Placental pericyte (primary cell): ENCODE results near the gene TREML1. TPM values are rescaled to one million over a fixed set of nuclear protein-coding genes. Genes with fewer than 3 reads are reported as not detected.

Source experiments
- total RNA-seq: library from RNA; depleted of rRNA; stranded (reverse); fragments of >200 nt; gene quantifications from 2 replicates; pipeline ENCODE4 v1.2.3, GENCODE V29; 2012

TREML1 gene
- total RNA-seq: not detected in 2 replicates

GRCh38 chr6:41153992-41154625 lies at the start of gene TREML1:
TREML1 (minus strand) TSS chr6:41154347; CDS start chr6:41154288, 59 bp downstream.

GRCh38 chr6:41200901-41201763 lies 47.0 kb upstream of the TREML1 start, which contains the start of gene TREML2:
TREML2 (minus strand) TSS chr6:41201149; CDS start chr6:41201008, 141 bp downstream.

GRCh38 chr6:41162687-41163418 lies 8.7 kb upstream of the TREML1 start, which contains the start of gene TREM2:
TREM2 (minus strand) TSS chr6:41163116; CDS start chr6:41163082, 34 bp downstream.

Other genes starting within 250 kb of the TREML1 start
- gene UNC5CL, start 115.1 kb downstream of the TREML1 start, total RNA-seq: not detected in 2 replicates
- not detected in 2 replicates for gene TSPO2, start 111.9 kb downstream of the TREML1 start, total RNA-seq
- not detected in 2 replicates for gene APOBEC2, start 101.1 kb downstream of the TREML1 start, total RNA-seq
- gene OARD1, start 82.0 kb downstream of the TREML1 start, total RNA-seq: 6.4 and 7.0 TPM in 2 replicates
- 8.1 and 14.0 TPM in 2 replicates for gene NFYA, start 81.4 kb downstream of the TREML1 start, total RNA-seq
- 0.22 TPM in 1 of 2 replicates, not detected in the other for gene TREM2, start 8.8 kb upstream of the TREML1 start, total RNA-seq
- not detected in 2 replicates for gene TREML2, start 46.8 kb upstream of the TREML1 start, total RNA-seq
- gene TREML4, start 74.0 kb upstream of the TREML1 start, total RNA-seq: not detected in 2 replicates
- 0.29 and 0.44 TPM in 2 replicates for gene TREM1, start 132.3 kb upstream of the TREML1 start, total RNA-seq
- not detected in 2 replicates for gene NCR2, start 181.3 kb upstream of the TREML1 start, total RNA-seq